ENCODE data around the gene GORASP1. TPM values are rescaled to one million over a fixed set of nuclear protein-coding genes. Genes with fewer than 3 reads are reported as not detected.

The GORASP1 gene
- total and polyA plus RNA-seq, 2 donors (not counting 1 experiment from before 2014, with no cell fraction given), result 32.1 to 37.5 TPM

GRCh38 chr3:39147711-39148434 lies 40.4 kb upstream of the GORASP1 start:
- Histone ChIP-seq H3K4me1 (ENCODE audit: control insufficient read depth, extremely low read depth, insufficient read depth, low read length) (peaks cover 55% of the 10 kb centered on the region), H3K4me2 (ENCODE audit: extremely low read depth, insufficient read depth, low read length) (peak overlapping the region; percentile 80), H3K9me3 (ENCODE audit: control insufficient read depth, insufficient read depth, low read depth, low read length) (no peaks in the 10 kb centered on the region), H3K36me3 (ENCODE audit: control insufficient read depth, insufficient read depth, low read length) (peaks cover 23% of the 10 kb centered on the region), H3K27me3 (ENCODE audit: control insufficient read depth, insufficient read depth, low read length) (no peaks in the 10 kb centered on the region), H3K79me2 (ENCODE audit: control insufficient read depth, insufficient read depth, low read length) (peaks cover 54% of the 10 kb centered on the region), H3K27ac (ENCODE audit: insufficient read depth, low read length) (peak overlapping the region; percentile 88), H3K4me3 (replicated peaks in 1 of 4; ENCODE audit: control extremely low read depth in 1 of 4, insufficient read depth in 1 of 4, low read depth in 3 of 4, low read length in 4 of 4) (peak overlapping the region in 1 of 4 experiments; percentile 34), H2AFZ (ENCODE audit: low read length) (no peak overlapping the region), H4K20me1 (ENCODE audit: control insufficient read depth, extremely low read depth, insufficient read depth, low read length) (no peaks in the 10 kb centered on the region), H3K9ac (ENCODE audit: insufficient read depth, low read length) (peak overlapping the region; percentile 58)
- DNase-seq (ENCODE audit: low read depth in 2 of 2), result peak; percentile 42 to 58
- no peak for TF ChIP-seq CTCF (conservative IDR thresholded peaks at IDR 0.05 in 1 of 2, IDR thresholded peaks at IDR 0.05 in 1 of 2; ENCODE audit: low read depth in 1 of 2, low read length in 2 of 2)
- TF ChIP-seq EZH2 (IDR thresholded peaks at IDR 0.05; ENCODE audit: low read length, missing control alignments), result no peak

GRCh38 chr3:39146611-39147591 lies 39.5 kb upstream of the GORASP1 start:
- H3K4me1 ChIP-seq (ENCODE audit: control insufficient read depth, extremely low read depth, insufficient read depth, low read length), result peaks cover 55% of the 10 kb centered on the region
- peak; percentile 97 to 98 for DNase-seq (ENCODE audit: low read depth in 2 of 2)
- H4K20me1 ChIP-seq (ENCODE audit: control insufficient read depth, extremely low read depth, insufficient read depth, low read length), result no peaks in the 10 kb centered on the region
- H3K27me3 ChIP-seq (ENCODE audit: control insufficient read depth, insufficient read depth, low read length), result no peaks in the 10 kb centered on the region
- H3K9ac ChIP-seq (ENCODE audit: insufficient read depth, low read length), result peak overlapping the region; percentile 58
- H3K79me2 ChIP-seq (ENCODE audit: control insufficient read depth, insufficient read depth, low read length), result peaks cover 48% of the 10 kb centered on the region
- H2AFZ ChIP-seq (ENCODE audit: low read length), result no peak overlapping the region
- no peaks in the 10 kb centered on the region for H3K9me3 ChIP-seq (ENCODE audit: control insufficient read depth, insufficient read depth, low read depth, low read length)
- peak overlapping the region; percentile 88 for H3K27ac ChIP-seq (ENCODE audit: insufficient read depth, low read length)
- TF ChIP-seq EZH2 (IDR thresholded peaks at IDR 0.05; ENCODE audit: low read length, missing control alignments) (no peak), CTCF (conservative IDR thresholded peaks at IDR 0.05 in 1 of 2, IDR thresholded peaks at IDR 0.05 in 1 of 2; ENCODE audit: low read depth in 1 of 2, low read length in 2 of 2) (no peak)
- H3K36me3 ChIP-seq (ENCODE audit: control insufficient read depth, insufficient read depth, low read length), result peaks cover 27% of the 10 kb centered on the region
- peak overlapping the region; percentile 80 for H3K4me2 ChIP-seq (ENCODE audit: extremely low read depth, insufficient read depth, low read length)
- peak overlapping the region in 2 of 4 experiments; percentile 1 to 34 for H3K4me3 ChIP-seq (replicated peaks in 1 of 4; ENCODE audit: control extremely low read depth in 1 of 4, insufficient read depth in 1 of 4, low read depth in 3 of 4, low read length in 4 of 4)

GRCh38 chr3:39146083-39146501 lies 38.7 kb upstream of the GORASP1 start:
- Histone ChIP-seq H4K20me1 (ENCODE audit: control insufficient read depth, extremely low read depth, insufficient read depth, low read length) (no peaks in the 10 kb centered on the region), H3K36me3 (ENCODE audit: control insufficient read depth, insufficient read depth, low read length) (peaks cover 27% of the 10 kb centered on the region), H3K4me2 (ENCODE audit: extremely low read depth, insufficient read depth, low read length) (peak overlapping the region; percentile 65)

More at GRCh38 chr3:39146083-39146501, 38.7 kb upstream of the GORASP1 start:
- peaks cover 48% of the 10 kb centered on the region for H3K4me1 ChIP-seq (ENCODE audit: control insufficient read depth, extremely low read depth, insufficient read depth, low read length)
- H3K9me3 ChIP-seq (ENCODE audit: control insufficient read depth, insufficient read depth, low read depth, low read length), result no peaks in the 10 kb centered on the region
- no peak for TF ChIP-seq CTCF (conservative IDR thresholded peaks at IDR 0.05 in 1 of 2, IDR thresholded peaks at IDR 0.05 in 1 of 2; ENCODE audit: low read depth in 1 of 2, low read length in 2 of 2)
- no peak for TF ChIP-seq EZH2 (IDR thresholded peaks at IDR 0.05; ENCODE audit: low read length, missing control alignments)
- peak overlapping the region; percentile 88 for H3K27ac ChIP-seq (ENCODE audit: insufficient read depth, low read length)
- H3K9ac ChIP-seq (ENCODE audit: insufficient read depth, low read length), result no peak overlapping the region
- no peak overlapping the region for H2AFZ ChIP-seq (ENCODE audit: low read length)
- DNase-seq (ENCODE audit: low read depth in 2 of 2), result no peak
- no peaks in the 10 kb centered on the region for H3K27me3 ChIP-seq (ENCODE audit: control insufficient read depth, insufficient read depth, low read length)
- H3K4me3 ChIP-seq (replicated peaks in 1 of 4; ENCODE audit: control extremely low read depth in 1 of 4, insufficient read depth in 1 of 4, low read depth in 3 of 4, low read length in 4 of 4), result no peak overlapping the region
- H3K79me2 ChIP-seq (ENCODE audit: control insufficient read depth, insufficient read depth, low read length), result peaks cover 44% of the 10 kb centered on the region

Measured in fibroblast of lung (primary cell).